HCEC 1CT (cell line): Measurements from ENCODE around the gene SIN3A.

Experiments used
- DNase-seq: peaks from one replicate; pipeline ENCODE4 v3.0.0-alpha.2; 2017

Gene SIN3A

DNA sequence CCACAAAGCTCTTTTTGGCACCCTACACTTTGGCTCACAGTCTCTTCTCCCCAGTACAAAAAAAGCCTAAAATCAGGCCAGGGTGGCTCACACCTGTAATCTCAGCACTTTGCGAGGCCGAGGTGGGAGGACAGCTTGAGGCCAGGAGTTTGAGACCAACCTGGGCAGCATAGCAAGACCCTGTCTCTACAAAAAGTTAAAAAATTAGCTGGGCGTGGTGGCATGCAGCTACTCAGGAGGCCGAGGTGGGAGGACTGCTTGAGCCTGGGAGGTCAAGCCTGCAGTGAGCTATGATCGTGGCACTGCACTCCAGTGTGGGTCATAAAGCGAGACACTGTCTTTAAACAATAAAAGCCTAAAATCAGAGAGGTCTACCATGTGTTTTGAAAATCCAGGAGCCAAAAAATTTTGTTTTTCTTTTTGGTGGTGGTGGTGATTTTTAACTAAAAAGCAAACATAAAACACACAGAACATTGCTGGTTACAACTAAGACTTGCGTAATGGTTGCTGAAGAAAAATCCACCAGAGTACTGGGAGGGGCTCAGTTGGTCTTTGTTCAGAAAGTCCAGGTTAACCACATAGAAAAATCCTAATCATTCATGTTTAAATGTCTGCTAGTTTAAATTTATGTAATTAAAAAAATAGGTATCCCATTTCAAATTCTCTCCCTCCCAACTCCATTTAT, 81.5 kb downstream of the SIN3A start:
- no peak for DNase-seq

GRCh38 chr15:75368689-75369239, 82.7 kb downstream of the SIN3A start:
- DNase-seq, result no peak

- DNase-seq, result peak; percentile 94
Observed at GRCh38 chr15:75367913-75368688, 83.4 kb downstream of the SIN3A start, which contains the start of gene MAN2C1. TSS of gene MAN2C1 (minus strand) at chr15:75368607. CDS start at chr15:75368583, 24 bp downstream.

DNA sequence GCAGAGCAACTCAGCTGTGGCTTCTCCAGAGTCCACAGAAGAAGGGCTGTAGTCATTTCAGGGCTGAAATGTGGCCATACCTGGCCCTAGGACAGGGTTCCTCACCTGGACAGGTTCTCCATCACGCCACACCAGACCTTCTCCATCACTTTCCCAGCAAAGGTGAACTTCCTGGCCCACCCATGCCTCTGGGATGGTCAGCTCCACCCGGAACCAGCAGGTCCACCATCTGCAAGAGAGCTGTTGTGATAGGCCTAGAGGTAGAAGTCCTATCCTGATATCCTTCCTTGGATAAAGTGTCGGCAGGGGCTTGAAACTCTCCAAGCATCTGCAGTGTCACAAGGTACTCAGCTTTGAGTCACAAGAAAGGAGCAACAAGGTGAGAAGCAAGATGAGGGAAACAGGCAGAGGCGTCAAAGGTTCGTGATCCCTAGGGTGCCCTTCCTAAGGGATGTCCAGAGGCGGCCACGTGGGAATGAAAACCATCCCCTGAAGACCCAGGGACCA, 84.0 kb downstream of the SIN3A start:
- DNase-seq, result no peak

DNA sequence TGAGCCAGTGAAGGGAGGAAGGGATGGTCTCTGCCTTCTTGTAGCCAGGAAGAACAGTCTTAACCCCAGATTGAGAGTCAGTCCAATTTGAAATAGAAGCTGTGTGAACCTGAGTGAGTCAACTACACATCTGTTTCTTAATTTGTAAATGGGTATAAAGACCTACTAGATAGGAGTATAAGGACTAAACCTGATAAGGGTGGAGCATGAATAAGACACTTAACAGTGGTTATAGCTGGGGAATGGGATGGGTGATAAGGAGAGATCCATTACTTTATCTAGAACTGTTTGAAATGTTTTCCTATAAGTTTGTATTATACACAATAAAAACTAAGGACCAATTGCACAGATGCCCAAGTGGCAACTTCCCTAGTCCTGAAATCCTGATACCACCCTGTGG, 84.5 kb downstream of the SIN3A start:
- DNase-seq, result no peak

DNA sequence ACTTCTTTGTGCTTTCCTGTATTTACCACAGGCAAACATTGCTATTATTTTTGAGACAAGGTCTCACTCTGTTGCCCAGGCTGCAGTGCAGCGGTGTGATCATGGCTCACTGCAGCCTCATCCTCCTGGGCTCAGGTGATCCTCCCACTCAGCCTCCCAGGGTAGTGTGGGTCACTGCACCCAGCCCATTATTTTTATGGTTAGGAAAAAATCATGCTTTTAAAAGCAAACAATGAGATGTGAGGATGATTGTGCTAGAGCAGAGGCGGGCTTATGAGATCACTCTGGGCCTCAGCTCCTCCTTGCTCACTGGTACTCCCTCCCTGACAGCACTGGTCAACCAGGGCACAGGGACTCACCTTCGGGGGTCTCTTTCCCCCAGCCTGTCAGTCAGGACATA, 85.3 kb downstream of the SIN3A start:
- DNase-seq, result no peak

GRCh38 chr15:75364881-75365280, 86.6 kb downstream of the SIN3A start:
- no peak for DNase-seq

DNA sequence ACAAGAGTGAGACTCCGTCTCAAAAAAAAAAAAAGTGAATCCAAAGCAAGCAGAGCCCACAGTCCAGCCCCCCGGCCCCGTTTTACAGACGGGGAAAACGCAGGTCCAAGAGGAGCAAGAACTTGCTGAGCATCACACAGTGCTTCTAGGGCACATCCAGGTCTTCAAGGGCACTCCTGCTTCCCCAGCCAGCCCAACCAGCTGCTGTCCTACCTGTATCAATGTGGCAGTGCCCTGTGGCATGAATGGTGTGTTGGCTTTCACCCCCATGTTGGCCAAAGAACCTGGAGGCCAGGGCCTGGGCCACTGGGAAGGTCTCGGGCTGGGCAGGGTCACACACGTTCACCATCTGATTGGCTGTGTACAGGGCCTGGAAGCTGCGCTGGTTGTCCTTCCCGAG, 87.7 kb downstream of the SIN3A start:
- DNase-seq, result no peak

GRCh38 chr15:75362642-75363249, 88.7 kb downstream of the SIN3A start:
- DNase-seq, result no peak

GRCh38 chr15:75361989-75362641, 89.4 kb downstream of the SIN3A start:
- DNase-seq, result no peak

DNA sequence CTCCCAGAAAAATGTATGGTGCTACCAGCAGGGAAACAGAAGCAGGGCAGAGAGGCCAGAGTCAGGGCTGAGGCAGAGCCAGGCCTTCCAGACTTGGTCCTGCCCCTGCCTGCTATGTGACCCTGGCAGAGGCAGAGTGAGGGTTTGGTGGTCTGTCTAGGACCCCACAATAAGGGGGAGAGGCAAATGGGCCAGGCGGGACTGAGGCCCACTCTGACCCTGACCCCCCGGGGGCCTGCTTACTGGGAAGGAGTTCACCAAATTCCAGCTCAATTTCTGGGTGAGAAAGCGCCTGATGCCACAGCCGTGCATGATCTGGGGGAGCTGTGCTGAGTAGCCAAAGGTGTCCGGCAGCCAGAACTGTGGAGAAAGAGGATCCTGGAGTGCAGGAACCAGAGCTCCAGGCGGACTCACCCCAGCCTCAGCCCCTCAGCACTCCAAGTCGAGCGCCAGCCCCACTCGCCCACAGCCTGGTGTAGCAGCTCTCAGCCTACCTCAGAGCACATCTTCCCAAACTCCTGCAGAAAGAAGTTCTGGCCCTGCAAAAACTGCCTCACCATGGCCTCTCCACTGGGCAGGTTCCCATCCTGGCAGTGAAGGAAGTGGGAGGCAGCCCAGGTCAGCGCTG, 90.0 kb downstream of the SIN3A start:
- no peak for DNase-seq

- DNase-seq, result no peak
Observed at GRCh38 chr15:75360856-75361255, 90.6 kb downstream of the SIN3A start.

- DNase-seq, result no peak
Observed at GRCh38 chr15:75360391-75360790, 91.1 kb downstream of the SIN3A start.

DNA sequence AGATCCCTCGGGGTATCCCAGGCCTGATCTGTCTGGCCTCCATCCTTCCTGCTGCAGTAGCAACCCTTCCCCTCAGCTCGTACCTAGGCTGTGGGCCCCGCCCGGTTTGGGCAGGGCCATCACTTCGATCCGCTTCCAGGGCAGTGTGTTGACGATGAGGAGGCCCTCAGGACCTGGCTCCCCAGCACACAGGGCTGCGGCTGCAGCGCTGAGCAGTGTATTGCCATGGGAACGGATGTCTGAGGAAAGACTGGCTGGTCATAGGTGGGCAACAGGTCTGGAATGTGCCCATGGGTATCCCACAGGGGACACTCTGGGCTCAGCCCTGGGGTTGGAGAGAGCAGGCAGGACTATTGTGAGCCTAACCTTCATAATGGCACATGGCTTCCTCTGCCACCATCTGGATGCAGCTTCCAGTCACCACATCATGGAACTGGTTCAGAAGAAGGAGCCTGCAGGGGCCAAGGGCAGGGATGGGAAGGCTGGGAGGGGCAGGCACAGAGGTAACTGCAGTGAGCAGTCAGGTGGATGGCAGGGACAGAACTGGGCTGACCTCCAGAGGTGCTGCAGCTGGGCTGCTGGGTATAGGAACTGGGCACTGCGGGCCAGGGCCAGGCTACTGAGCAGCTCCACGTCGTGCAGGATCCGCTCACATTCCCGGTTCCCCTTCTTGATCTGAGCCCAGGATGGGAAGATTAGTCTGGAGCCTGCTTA, 91.8 kb downstream of the SIN3A start:
- DNase-seq, result no peak

GRCh38 chr15:75358771-75359536, 92.5 kb downstream of the SIN3A start:
- DNase-seq, result no peak

DNA sequence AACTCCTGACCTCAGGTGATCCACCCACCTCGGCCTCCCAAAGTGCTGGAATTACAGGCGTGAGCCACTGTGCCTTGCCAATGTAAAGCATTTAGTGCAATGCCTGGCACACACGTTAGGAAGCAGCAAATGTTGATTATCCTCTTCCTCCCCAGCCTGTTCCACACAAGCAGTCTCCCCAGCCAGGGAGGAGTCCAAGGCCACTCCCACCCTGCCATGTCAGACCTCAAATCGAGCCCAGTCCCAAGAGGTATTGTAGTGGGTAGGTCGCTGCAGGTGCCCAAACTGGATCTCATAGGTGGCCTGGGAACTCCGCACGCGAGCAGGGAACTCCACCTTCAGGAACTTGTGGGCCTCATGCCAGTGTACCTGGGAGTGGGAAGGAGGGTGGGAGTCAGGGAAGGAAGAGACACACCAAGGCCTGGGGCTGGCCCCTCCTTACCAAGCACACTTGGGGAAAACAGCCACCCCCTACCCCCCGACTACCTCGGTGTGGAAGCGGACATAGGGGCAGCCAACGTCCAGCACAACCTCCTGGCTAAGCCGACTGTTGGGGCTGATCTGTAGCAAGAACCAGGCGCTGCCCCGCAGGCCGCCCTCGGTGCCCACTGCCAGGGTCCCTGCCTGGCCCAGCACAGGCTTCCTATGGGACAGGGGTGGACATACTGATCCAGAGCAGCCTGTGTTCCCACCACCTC, 93.4 kb downstream of the SIN3A start:
- DNase-seq, result no peak

- DNase-seq, result no peak
Observed at GRCh38 chr15:75356517-75356916, 95.0 kb downstream of the SIN3A start.

- no peak for DNase-seq
Observed at GRCh38 chr15:75356006-75356405, 95.5 kb downstream of the SIN3A start.

GRCh38 chr15:75355369-75355768, 96.1 kb downstream of the SIN3A start:
- DNase-seq, result no peak

DNA sequence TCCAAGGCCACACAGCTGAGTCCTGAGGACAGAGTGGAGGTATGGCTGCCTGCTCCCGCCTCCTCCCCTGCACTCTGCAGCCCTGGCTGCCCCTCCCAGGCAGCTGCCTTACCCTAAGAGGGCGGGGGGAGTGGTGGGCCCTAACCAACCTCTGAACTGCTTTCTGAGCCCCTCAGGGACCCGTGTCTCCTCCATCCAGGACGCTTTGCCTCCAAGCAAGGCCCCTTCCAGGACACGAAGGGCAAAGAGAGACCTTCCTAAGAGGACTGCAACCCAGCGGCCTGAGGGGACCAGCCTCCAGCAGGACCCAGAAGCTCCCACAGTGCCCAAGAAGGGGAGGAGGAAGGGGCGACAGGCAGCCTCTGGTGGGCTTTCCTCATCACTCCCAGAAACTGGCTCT, 97.0 kb downstream of the SIN3A start:
- no peak for DNase-seq
